PC-3 (cell line): ENCODE measurements around the gene TARBP1. TPM values are rescaled to one million over a fixed set of nuclear protein-coding genes. Genes with fewer than 3 reads are reported as not detected.

ENCODE experiments used
- ATAC-seq: fragments of 200-7000 bp; cut with Tn5 transposase; 2 replicates; pipeline ENCODE4 v1.9.1; 2020; ENCODE audit warnings: mild to moderate bottlenecking, moderate library complexity
- BruUV-seq: library from RNA; stranded (reverse); fragments of 400-500 nt; replicated peaks from 2 replicates; lab custom pipeline; 2021; lab: Mats Ljungman, UMichigan
- CTCF ChIA-PET: fragments of 300-600 bp; sonication (Branson Sonifier 250); formaldehyde crosslinking; loops from one replicate; lab custom pipeline; 2022; ENCODE audit warnings: antibody characterized with exemption; lab: Charles Lee
- POLR2A ChIA-PET: fragments of 300-600 bp; sonication (Branson Sonifier 250); formaldehyde crosslinking; loops from one replicate; lab custom pipeline; 2022; ENCODE audit warnings: antibody characterized with exemption; ENCODE audit not compliant: unreplicated experiment; lab: Charles Lee
- DNase-seq: peaks from one replicate; pipeline ENCODE4 v3.0.0-alpha.2; 2015
- H2AFZ ChIP-seq: fragments of 300-600 bp; sonication (generic); 2 replicates; pipeline ENCODE4 v1.6.0; 2016; ENCODE audit warnings: antibody characterized with exemption, low read length
- H3F3A ChIP-seq: fragments of 300-600 bp; sonication (generic); one replicate; pipeline ENCODE4 v1.6.0; 2017; ENCODE audit warnings: antibody characterized with exemption, low read length, control low read depth, mild to moderate bottlenecking; ENCODE audit not compliant: unreplicated experiment
- H3K27ac ChIP-seq: fragments of 300-600 bp; sonication (generic); 2 replicates; pipeline ENCODE4 v1.5.1; 2016; ENCODE audit warnings: mild to moderate bottlenecking, low read length
- H3K27me3 ChIP-seq: fragments of 300-600 bp; sonication (generic); 2 replicates; pipeline ENCODE4 v1.6.1; 2016; ENCODE audit warnings: low read length, mixed read lengths
- H3K36me3 ChIP-seq: fragments of 300-600 bp; sonication (generic); 2 replicates; pipeline ENCODE4 v1.6.1; 2016; ENCODE audit warnings: low read depth, mixed run types, low read length, mixed read lengths
- H3K4me1 ChIP-seq: fragments of 300-600 bp; sonication (generic); 2 replicates; pipeline ENCODE4 v1.5.1; 2016; ENCODE audit warnings: low read length; ENCODE audit not compliant: insufficient read depth
- H3K4me2 ChIP-seq: fragments of 300-600 bp; sonication (generic); 2 replicates; pipeline ENCODE4 v1.6.0; 2016; ENCODE audit warnings: low read length
- H3K4me3 ChIP-seq: fragments of 300-600 bp; sonication (generic); 2 replicates; pipeline ENCODE4 v1.5.1; 2016; ENCODE audit warnings: mild to moderate bottlenecking, low read length, mixed read lengths
- H3K79me2 ChIP-seq: fragments of 300-600 bp; sonication (generic); 2 replicates; pipeline ENCODE4 v1.6.1; 2017; ENCODE audit warnings: low read length, mixed read lengths
- H3K9ac ChIP-seq: fragments of 300-600 bp; sonication (generic); 2 replicates; pipeline ENCODE4 v1.6.0; 2016; ENCODE audit warnings: mild to moderate bottlenecking, low read length
- H3K9me2 ChIP-seq: fragments of 300-600 bp; sonication (generic); replicated peaks from 2 replicates; pipeline ENCODE4 v1.6.1; 2016; ENCODE audit warnings: mixed run types, low read length, mixed read lengths
- H3K9me3 ChIP-seq: fragments of 300-600 bp; sonication (generic); 2 replicates; pipeline ENCODE4 v1.6.1; 2016; ENCODE audit warnings: low read length, mixed read lengths
- H4K20me1 ChIP-seq: fragments of 300-600 bp; sonication (generic); 2 replicates; pipeline ENCODE4 v1.6.1; 2016; ENCODE audit warnings: low read length, mixed read lengths
- CTCF ChIP-seq: fragments of 300-600 bp; sonication (generic); conservative IDR thresholded peaks from 2 replicates; pipeline ENCODE4 v1.5.1; 2017; ENCODE audit warnings: antibody characterized with exemption, low read depth, mild to moderate bottlenecking, low read length
- EZH2 ChIP-seq: fragments of 300-600 bp; sonication (generic); IDR thresholded peaks from one replicate; pipeline ENCODE4 v1.6.1; 2017; ENCODE audit warnings: antibody characterized with exemption, mild to moderate bottlenecking, low read length; ENCODE audit not compliant: unreplicated experiment
- EZH2phosphoT487 ChIP-seq: fragments of 300-600 bp; sonication (generic); IDR thresholded peaks from 2 replicates; pipeline ENCODE4 v1.6.1; 2018; ENCODE audit warnings: mild to moderate bottlenecking, antibody characterized with exemption, low read length, borderline replicate concordance
- intact Hi-C: fragments of 100-400 bp; cut with micrococcal nuclease; formaldehyde crosslinking; loops from 2 replicates; pipeline ENCODE4 v1.9.0; 2023
- total RNA-seq: library from RNA; depleted of rRNA; stranded (reverse); fragments of >200 nt; gene quantifications from 2 replicates; pipeline ENCODE4 v1.2.3, GENCODE V29; 2014

The TARBP1 gene
- total RNA-seq, 1 experiment from 2014 or later, result 15.1 TPM

- intact Hi-C loops, result no loop called here
- DNase-seq (no peak), ATAC-seq (no peak)
- Histone ChIP-seq H4K20me1 (no peaks in the 10 kb centered on the region), H3F3A (no peaks in the 10 kb centered on the region), H3K79me2 (no peaks in the 10 kb centered on the region), H2AFZ (no peak overlapping the region), H3K36me3 (peaks cover 5% of the 10 kb centered on the region; the same call in 1 of the 2 replicates), H3K9me3 (no peaks in the 10 kb centered on the region), H3K27me3 (no peaks in the 10 kb centered on the region), H3K9me2 (no peaks in the 10 kb centered on the region), H3K4me1 (peaks cover 12% of the 10 kb centered on the region), H3K9ac (no peak overlapping the region), H3K27ac (no peak overlapping the region), H3K4me3 (no peak overlapping the region), H3K4me2 (no peak overlapping the region)
- BruUV-seq, result no TSS peak
- CTCF ChIA-PET, result no interaction called here
- POLR2A ChIA-PET, result no interaction called here
- no peak for TF ChIP-seq CTCF
- TF ChIP-seq EZH2phosphoT487, result no peak
- no peak for TF ChIP-seq EZH2
These were observed 49.6 kb downstream of the TARBP1 start for GRCh38 chr1:234429434-234429806.

DNA sequence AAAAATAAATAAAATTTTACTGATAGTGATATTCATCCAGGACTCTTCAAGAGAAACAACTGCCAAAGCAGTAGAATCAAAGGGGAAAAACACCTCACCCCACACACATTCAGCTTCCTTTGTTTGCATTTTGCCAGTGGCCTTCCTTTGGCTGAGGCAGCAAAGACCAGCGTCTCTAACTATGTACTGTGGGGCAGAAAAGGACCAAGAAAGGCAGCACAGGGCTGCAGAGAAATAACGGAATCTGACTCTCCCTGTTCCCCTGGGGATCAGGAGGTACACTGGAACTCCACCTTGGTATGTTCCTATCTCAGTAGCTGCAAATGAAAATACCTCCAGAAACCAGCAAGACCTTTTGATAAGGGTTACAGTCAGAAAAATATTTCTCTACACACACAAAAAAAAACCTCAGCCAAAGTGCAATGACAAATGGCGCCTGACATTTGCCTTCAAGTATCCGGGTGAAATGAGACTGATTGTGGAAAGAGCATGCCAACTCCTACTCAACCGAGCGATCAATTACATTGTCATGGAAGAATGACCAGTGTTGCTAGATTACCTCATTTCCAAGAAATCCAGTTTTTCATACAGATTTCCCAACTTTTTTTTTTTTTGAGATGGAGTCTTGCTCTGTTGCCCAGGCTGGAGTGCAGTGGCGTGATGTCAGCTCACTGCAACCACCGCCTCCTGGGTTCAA lies 50.9 kb downstream of the TARBP1 start:
- H3K4me1 ChIP-seq, result peaks cover under 1% of the 10 kb centered on the region; the same call in 1 of the 2 replicates
- no peaks in the 10 kb centered on the region for H3K9me2 ChIP-seq
- no peaks in the 10 kb centered on the region for H4K20me1 ChIP-seq
- no peaks in the 10 kb centered on the region for H3F3A ChIP-seq
- BruUV-seq, result no TSS peak
- ChIA-PET CTCF (no interaction called here), POLR2A (no interaction called here)
- H3K27me3 ChIP-seq, result no peaks in the 10 kb centered on the region
- no peak overlapping the region for H3K9ac ChIP-seq
- H3K9me3 ChIP-seq, result no peaks in the 10 kb centered on the region
- no peak overlapping the region for H2AFZ ChIP-seq
- H3K4me2 ChIP-seq, result no peak overlapping the region
- H3K79me2 ChIP-seq, result no peaks in the 10 kb centered on the region
- intact Hi-C loops, result no loop called here
- peaks cover 5% of the 10 kb centered on the region; the same call in 1 of the 2 replicates for H3K36me3 ChIP-seq
- H3K4me3 ChIP-seq, result no peak overlapping the region
- DNase-seq (no peak), ATAC-seq (no peak)
- TF ChIP-seq EZH2 (no peak), CTCF (no peak), EZH2phosphoT487 (no peak)
- H3K27ac ChIP-seq, result no peak overlapping the region

GRCh38 chr1:234413990-234414389 lies 65.0 kb downstream of the TARBP1 start:
- Histone ChIP-seq H3K4me3 (no peak overlapping the region), H3K4me2 (no peak overlapping the region), H3K9me3 (no peaks in the 10 kb centered on the region), H3K27ac (no peak overlapping the region), H3K79me2 (no peaks in the 10 kb centered on the region), H3F3A (no peaks in the 10 kb centered on the region), H2AFZ (no peak overlapping the region), H3K9ac (no peak overlapping the region), H3K4me1 (no peaks in the 10 kb centered on the region), H3K9me2 (no peaks in the 10 kb centered on the region), H3K36me3 (no peaks in the 10 kb centered on the region), H4K20me1 (no peaks in the 10 kb centered on the region), H3K27me3 (no peaks in the 10 kb centered on the region)
- intact Hi-C loops, result no loop called here
- BruUV-seq, result no TSS peak
- no peak for TF ChIP-seq EZH2
- TF ChIP-seq CTCF, result no peak
- no peak for TF ChIP-seq EZH2phosphoT487
- DNase-seq, result no peak
- CTCF ChIA-PET, result no interaction called here
- POLR2A ChIA-PET, result no interaction called here
- ATAC-seq, result no peak
